KMS-11 (cell line): ENCODE results near the gene DUSP1.

Experiments used
- H2AFZ ChIP-seq: fragments of 200-600 bp; sonication (generic); 2 replicates; pipeline ENCODE4 v1.6.1; 2016; ENCODE audit warnings: antibody characterized with exemption, mixed run types, low read depth
- H3K27ac ChIP-seq: fragments of 200-600 bp; sonication (generic); 2 replicates; pipeline ENCODE4 v1.6.1; 2016; ENCODE audit warnings: mild to moderate bottlenecking, mixed run types
- H3K27me3 ChIP-seq: fragments of 200-600 bp; sonication (generic); 2 replicates; pipeline ENCODE4 v1.6.1; 2017; ENCODE audit warnings: mild to moderate bottlenecking, low read depth, mixed run types, moderate library complexity; ENCODE audit not compliant: insufficient read depth
- H3K36me3 ChIP-seq: fragments of 200-600 bp; sonication (generic); 2 replicates; pipeline ENCODE4 v1.6.1; 2017; ENCODE audit warnings: mild to moderate bottlenecking, mixed run types; ENCODE audit not compliant: insufficient read depth
- H3K4me1 ChIP-seq: fragments of 200-600 bp; sonication (generic); 2 replicates; pipeline ENCODE4 v1.6.1; 2016; ENCODE audit warnings: mild to moderate bottlenecking, low read depth, mixed run types; ENCODE audit not compliant: poor library complexity, severe bottlenecking
- H3K4me2 ChIP-seq: fragments of 200-600 bp; sonication (generic); 2 replicates; pipeline ENCODE4 v1.7.0; 2016; ENCODE audit warnings: mild to moderate bottlenecking, mixed run types
- H3K4me3 ChIP-seq: fragments of 200-600 bp; sonication (generic); IDR thresholded peaks from 2 replicates; pipeline ENCODE4 v1.6.1; 2017; ENCODE audit warnings: low read depth, low read length, mixed read lengths; ENCODE audit not compliant: insufficient read depth
- H3K79me2 ChIP-seq: fragments of 200-600 bp; sonication (generic); 2 replicates; pipeline ENCODE4 v1.6.1; 2016; ENCODE audit warnings: low read depth, mixed run types; ENCODE audit not compliant: insufficient read depth
- H3K9ac ChIP-seq: fragments of 200-600 bp; sonication (generic); 2 replicates; pipeline ENCODE4 v1.6.1; 2016; ENCODE audit warnings: mild to moderate bottlenecking, mixed run types
- H4K20me1 ChIP-seq: fragments of 200-600 bp; sonication (generic); 2 replicates; pipeline ENCODE4 v1.6.1; 2016; ENCODE audit warnings: mild to moderate bottlenecking, mixed run types; ENCODE audit not compliant: insufficient read depth
- CTCF ChIP-seq: fragments of 200-600 bp; sonication (generic); conservative IDR thresholded peaks from 2 replicates; pipeline ENCODE4 v1.6.1; 2017; ENCODE audit warnings: low read depth, mild to moderate bottlenecking, antibody characterized with exemption, low read length, moderate library complexity, mixed read lengths

DUSP1 gene

GRCh38 chr5:172774561-172775315, 3.7 kb upstream of the DUSP1 start:
- Histone ChIP-seq H2AFZ (no peak overlapping the region), H3K36me3 (no peaks in the 10 kb centered on the region), H3K4me2 (no peak overlapping the region), H3K27me3 (no peaks in the 10 kb centered on the region), H3K27ac (no peak overlapping the region), H3K4me3 (no peak overlapping the region), H3K79me2 (peaks cover 11% of the 10 kb centered on the region), H3K4me1 (peaks cover 37% of the 10 kb centered on the region), H4K20me1 (0 out of 2 replicates have a peak, but pooled peaks cover under 1% of the 10 kb centered on the region), H3K9ac (no peak overlapping the region)
- no peak for TF ChIP-seq CTCF

- Histone ChIP-seq H4K20me1 (0 out of 2 replicates have a peak, but pooled peaks cover 4% of the 10 kb centered on the region), H2AFZ (no peak overlapping the region), H3K4me3 (no peak overlapping the region), H3K27ac (no peak overlapping the region), H3K79me2 (peaks cover 21% of the 10 kb centered on the region), H3K27me3 (no peaks in the 10 kb centered on the region), H3K36me3 (no peaks in the 10 kb centered on the region), H3K9ac (no peak overlapping the region), H3K4me1 (peaks cover 46% of the 10 kb centered on the region), H3K4me2 (no peak overlapping the region)
- no peak for TF ChIP-seq CTCF
These were observed 2.8 kb upstream of the DUSP1 start for GRCh38 chr5:172773481-172774469.

- Histone ChIP-seq H3K4me1 (peaks cover 46% of the 10 kb centered on the region), H3K9ac (peak overlapping the region; percentile 99), H3K27me3 (no peaks in the 10 kb centered on the region), H3K79me2 (peaks cover 32% of the 10 kb centered on the region), H3K27ac (peak overlapping the region; percentile 98), H3K4me2 (peak overlapping the region; percentile 77), H2AFZ (peak overlapping the region; percentile 64), H3K36me3 (no peaks in the 10 kb centered on the region), H4K20me1 (0 out of 2 replicates have a peak, but pooled peaks cover 4% of the 10 kb centered on the region), H3K4me3 (no peak overlapping the region)
- TF ChIP-seq CTCF, result peak; percentile 79
These were observed 1.3 kb upstream of the DUSP1 start for GRCh38 chr5:172772112-172772906.
